HCT116 (cell line): ENCODE measurements around the gene B4GALNT2. TPM values are rescaled to one million over a fixed set of nuclear protein-coding genes. Genes with fewer than 3 reads are reported as not detected.

ENCODE experiments used
- ATAC-seq: fragments of 200-7000 bp; cut with Tn5 transposase; 2 replicates; pipeline ENCODE4 v1.9.1; 2020; ENCODE audit warnings: mild to moderate bottlenecking, moderate library complexity
- BruUV-seq: library from RNA; stranded (reverse); fragments of 400-500 nt; replicated peaks from 2 replicates; lab custom pipeline; 2021; lab: Mats Ljungman, UMichigan
- CTCF ChIA-PET: fragments of 300-600 bp; sonication (Branson Sonifier 250); formaldehyde crosslinking; loops from one replicate; lab custom pipeline; 2021; ENCODE audit warnings: antibody characterized with exemption; lab: Charles Lee
- POLR2A ChIA-PET: fragments of 300-600, 350-600 bp; sonication (Branson Sonifier 250); formaldehyde crosslinking; loops from one replicate; lab custom pipeline; 2021; ENCODE audit warnings: antibody characterized with exemption; lab: Charles Lee
- RAD21 ChIA-PET, 2 experiments: fragments of 300-600 bp; sonication (Branson Sonifier 250); formaldehyde crosslinking; loops; one replicate each; lab custom pipeline; 2023; ENCODE audit warnings: low total read pairs in 2 of 2; ENCODE audit not compliant: uncharacterized antibody in 2 of 2, unreplicated experiment in 2 of 2, low non-redundant PET in 1 of 2; lab: Charles Lee
- DNase-seq: peaks from one replicate; pipeline ENCODE4 v3.0.0-alpha.2; 2010; ENCODE audit warnings: low read depth, low spot score
- H2AFZ ChIP-seq: fragments of 200-600 bp; shearing (Covaris generic), sonication (generic); 2 replicates; pipeline ENCODE4 v1.6.1; 2017; ENCODE audit warnings: low read depth, mixed run types, mixed read lengths, antibody characterized with exemption, low read length; ENCODE audit not compliant: poor library complexity, severe bottlenecking
- H3K27ac ChIP-seq: 2 replicates; pipeline ENCODE4 v1.5.1; 2012; ENCODE audit warnings: low read depth, low read length
- H3K27me3 ChIP-seq: fragments of 200-600 bp; sonication (generic); 2 replicates; pipeline ENCODE4 v1.6.1; 2016; ENCODE audit warnings: mixed run types, low read length, mixed read lengths; ENCODE audit not compliant: insufficient read depth
- H3K36me3 ChIP-seq, 2 experiments: fragments of 200-500 bp in 1 of 2; fragments of 200-600 bp in 1 of 2; sonication (Bioruptor generic) in 1 of 2; sonication (generic) in 1 of 2; 2 replicates each; pipeline versions ENCODE4 v1.5.1 to v1.6.1; 2014 to 2016; ENCODE audit warnings: low read length in 2 of 2, inconsistent platforms in 1 of 2, mixed read lengths in 1 of 2, mixed run types in 1 of 2; ENCODE audit not compliant: insufficient read depth in 2 of 2, control insufficient read depth in 1 of 2
- H3K4me1 ChIP-seq, 2 experiments: fragments of 200-600 bp in 1 of 2; sonication (generic) in 1 of 2; 2 replicates each; pipeline versions ENCODE4 v1.5.1 to v1.6.1; 2012 to 2017; ENCODE audit warnings: low read length in 2 of 2, inconsistent platforms in 1 of 2, mild to moderate bottlenecking in 1 of 2, mixed read lengths in 1 of 2, mixed run types in 1 of 2, moderate library complexity in 1 of 2; ENCODE audit not compliant: insufficient read depth in 2 of 2, control insufficient read depth in 1 of 2
- H3K4me2 ChIP-seq: fragments of 200-600 bp; sonication (generic); 2 replicates; pipeline ENCODE4 v1.6.1; 2017; ENCODE audit warnings: mixed run types, low read length, mixed read lengths
- H3K4me3 ChIP-seq, 2 experiments: fragments of 200-600 bp in 1 of 2; sonication (generic) in 1 of 2; replicated peaks in 1 of 2; 2 replicates each; pipeline ENCODE4 v1.5.1; 2011 to 2016; ENCODE audit warnings: low read length in 2 of 2, control low read depth in 1 of 2, low read depth in 1 of 2, mild to moderate bottlenecking in 1 of 2, mixed read lengths in 1 of 2, mixed run types in 1 of 2
- H3K79me2 ChIP-seq: fragments of 200-600 bp; sonication (generic); 2 replicates; pipeline ENCODE4 v1.6.1; 2017; ENCODE audit warnings: mild to moderate bottlenecking, mixed run types, low read length, moderate library complexity, mixed read lengths; ENCODE audit not compliant: insufficient read depth
- H3K9ac ChIP-seq: fragments of 200-600 bp; sonication (generic); 2 replicates; pipeline ENCODE4 v1.6.1; 2016; ENCODE audit warnings: low read length, mixed read lengths
- H3K9me2 ChIP-seq: fragments of 200-600 bp; sonication (generic), shearing (Covaris generic); 2 replicates; pipeline ENCODE4 v1.6.1; 2017; ENCODE audit warnings: mixed run types, mild to moderate bottlenecking, moderate library complexity; ENCODE audit not compliant: insufficient read depth
- H3K9me3 ChIP-seq, 2 experiments: fragments of 200-500 bp in 1 of 2; fragments of 200-600 bp in 1 of 2; sonication (Bioruptor generic) in 1 of 2; sonication (generic) in 1 of 2; 2 replicates each; pipeline ENCODE4 v1.6.1; 2014 to 2017; ENCODE audit warnings: low read length in 2 of 2, mixed read lengths in 2 of 2, inconsistent platforms in 1 of 2, low read depth in 1 of 2, mild to moderate bottlenecking in 1 of 2, mixed run types in 1 of 2, moderate library complexity in 1 of 2; ENCODE audit not compliant: control insufficient read depth in 1 of 2, insufficient read depth in 1 of 2
- H4K20me1 ChIP-seq: fragments of 200-600 bp; sonication (generic), shearing (Covaris generic); 2 replicates; pipeline ENCODE4 v1.6.1; 2017; ENCODE audit warnings: mixed run types, mild to moderate bottlenecking, moderate library complexity; ENCODE audit not compliant: insufficient read depth
- CBX3 ChIP-seq: IDR thresholded peaks from 2 replicates; pipeline ENCODE4 v1.6.1; 2012; ENCODE audit warnings: low read depth
- ELF1 ChIP-seq: IDR thresholded peaks from 2 replicates; pipeline ENCODE4 v1.6.1; 2012; ENCODE audit warnings: low read depth, borderline replicate concordance
- FOSL1 ChIP-seq: IDR thresholded peaks from 2 replicates; pipeline ENCODE4 v1.6.1; 2012; ENCODE audit warnings: low read depth
- JUND ChIP-seq: IDR thresholded peaks from 2 replicates; pipeline ENCODE4 v1.6.1; 2012
- POLR2A ChIP-seq: IDR thresholded peaks from 2 replicates; pipeline ENCODE4 v1.7.0; 2011; ENCODE audit warnings: borderline replicate concordance; ENCODE audit not compliant: insufficient read depth, insufficient read length; ENCODE audit errors: extremely low read depth
- POLR2AphosphoS5 ChIP-seq: IDR thresholded peaks from 2 replicates; pipeline ENCODE4 v1.6.1; 2011; ENCODE audit warnings: mild to moderate bottlenecking, low read depth, low read length, moderate library complexity
- YY1 ChIP-seq: IDR thresholded peaks from 2 replicates; pipeline ENCODE4 v1.6.1; 2011; ENCODE audit warnings: low read length, low read depth, moderate library complexity, mild to moderate bottlenecking; ENCODE audit not compliant: insufficient replicate concordance; ENCODE audit errors: extremely low read depth
- intact Hi-C: fragments of 100-400 bp; cut with micrococcal nuclease; formaldehyde crosslinking; loops from 2 replicates; pipeline ENCODE4 v1.10.0; 2022
- total RNA-seq: library from RNA; stranded (reverse); gene quantifications from one replicate; pipeline ENCODE4 v1.2.1, GENCODE V29; 2021; ENCODE audit not compliant: unreplicated experiment
- TF ChIP-seq, protein P1 (sequence below): IDR thresholded peaks from 2 replicates; pipeline ENCODE4 v1.6.1; 2012
- TF ChIP-seq, protein P2 (sequence below): IDR thresholded peaks from 2 replicates; pipeline ENCODE4 v1.6.1; 2012
- TF ChIP-seq, protein P3 (sequence below), 3 experiments: fragments of 200-600 bp in 1 of 3; sonication (generic) in 1 of 3; IDR thresholded peaks in 2 of 3; conservative IDR thresholded peaks in 1 of 3; 2 replicates each; pipeline ENCODE4 v1.5.1; 2012 to 2017; ENCODE audit warnings: low read depth in 2 of 3, low read length in 2 of 3, antibody characterized with exemption in 1 of 3, borderline replicate concordance in 1 of 3, control low read depth in 1 of 3, mild to moderate bottlenecking in 1 of 3, mixed read lengths in 1 of 3, mixed run types in 1 of 3, moderate library complexity in 1 of 3; ENCODE audit not compliant: insufficient read depth in 1 of 3

The B4GALNT2 gene
- total RNA-seq, 1 experiment from 2014 or later, result not detected

DNA sequence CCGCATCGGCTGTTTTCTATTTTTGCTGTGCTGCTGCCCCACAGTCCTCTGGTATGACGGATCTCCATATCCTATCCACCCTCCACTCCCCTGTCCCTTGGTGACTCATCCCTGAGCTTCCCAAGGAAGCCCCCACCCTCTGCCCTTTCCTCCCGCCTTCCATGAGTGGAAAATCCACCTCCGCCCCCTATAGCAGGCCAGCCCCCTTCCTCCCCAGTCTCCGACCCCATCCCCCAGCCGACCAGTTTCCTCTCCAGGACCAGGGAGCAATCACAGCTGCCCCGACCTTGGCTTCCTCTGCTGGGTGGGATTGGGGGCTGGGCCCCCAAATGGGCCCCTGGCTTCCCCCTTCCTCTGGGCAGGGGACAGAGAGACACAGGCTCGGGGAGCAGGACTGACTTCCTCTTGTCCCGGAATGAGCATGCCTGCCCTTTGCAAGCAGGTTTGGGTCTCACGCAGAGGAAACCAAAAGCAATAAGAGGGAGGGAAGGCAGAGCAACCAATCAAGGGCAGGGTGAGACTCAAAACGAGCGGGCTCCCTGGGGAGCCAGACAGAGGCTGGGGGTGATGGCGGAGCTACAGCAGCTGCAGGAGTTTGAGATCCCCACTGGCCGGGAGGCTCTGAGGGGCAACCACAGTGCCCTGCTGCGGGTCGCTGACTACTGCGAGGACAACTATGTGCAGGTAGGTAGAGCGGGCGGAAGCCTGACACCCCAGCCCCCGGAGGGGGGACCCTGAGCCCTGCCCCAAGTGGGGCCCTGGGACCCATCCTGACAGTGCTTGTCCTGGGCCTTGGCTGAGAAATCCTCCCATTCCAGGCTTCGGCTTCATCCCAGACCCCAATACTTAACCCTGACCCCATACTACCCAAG is 77.8 kb downstream of the B4GALNT2 start, which contains the start of the genes ABI3 and GNGT2:
ABI3 (plus strand) TSS at position 550 of the 872 bp plus-strand sequence; CDS start at position 568, 18 bp downstream.
GNGT2 (minus strand) TSS at position 417 of the 872 bp plus-strand sequence. CDS start 3,152 bp downstream, outside the sequence.
- Histone ChIP-seq H3K9me2 (no peaks in the 10 kb centered on the region), H3K4me2 (peak within 1 kb of the TSS; percentile 15; the same call in 1 of the 2 replicates), H3K27ac (no peak within 1 kb of the TSS), H3K9me3 (no peaks in the 10 kb centered on the region), H2AFZ (no peak within 1 kb of the TSS), H3K4me3 (no peak within 1 kb of the TSS), H4K20me1 (no peaks in the 10 kb centered on the region)
- BruUV-seq, result no TSS peak
- TF ChIP-seq, protein P1, sequence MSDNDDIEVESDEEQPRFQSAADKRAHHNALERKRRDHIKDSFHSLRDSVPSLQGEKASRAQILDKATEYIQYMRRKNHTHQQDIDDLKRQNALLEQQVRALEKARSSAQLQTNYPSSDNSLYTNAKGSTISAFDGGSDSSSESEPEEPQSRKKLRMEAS, result no peak
- TF ChIP-seq, protein P2, sequence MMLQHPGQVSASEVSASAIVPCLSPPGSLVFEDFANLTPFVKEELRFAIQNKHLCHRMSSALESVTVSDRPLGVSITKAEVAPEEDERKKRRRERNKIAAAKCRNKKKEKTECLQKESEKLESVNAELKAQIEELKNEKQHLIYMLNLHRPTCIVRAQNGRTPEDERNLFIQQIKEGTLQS, result no peak
- no peak for TF ChIP-seq POLR2AphosphoS5
- TF ChIP-seq YY1, result no peak
- TF ChIP-seq, protein P3, sequence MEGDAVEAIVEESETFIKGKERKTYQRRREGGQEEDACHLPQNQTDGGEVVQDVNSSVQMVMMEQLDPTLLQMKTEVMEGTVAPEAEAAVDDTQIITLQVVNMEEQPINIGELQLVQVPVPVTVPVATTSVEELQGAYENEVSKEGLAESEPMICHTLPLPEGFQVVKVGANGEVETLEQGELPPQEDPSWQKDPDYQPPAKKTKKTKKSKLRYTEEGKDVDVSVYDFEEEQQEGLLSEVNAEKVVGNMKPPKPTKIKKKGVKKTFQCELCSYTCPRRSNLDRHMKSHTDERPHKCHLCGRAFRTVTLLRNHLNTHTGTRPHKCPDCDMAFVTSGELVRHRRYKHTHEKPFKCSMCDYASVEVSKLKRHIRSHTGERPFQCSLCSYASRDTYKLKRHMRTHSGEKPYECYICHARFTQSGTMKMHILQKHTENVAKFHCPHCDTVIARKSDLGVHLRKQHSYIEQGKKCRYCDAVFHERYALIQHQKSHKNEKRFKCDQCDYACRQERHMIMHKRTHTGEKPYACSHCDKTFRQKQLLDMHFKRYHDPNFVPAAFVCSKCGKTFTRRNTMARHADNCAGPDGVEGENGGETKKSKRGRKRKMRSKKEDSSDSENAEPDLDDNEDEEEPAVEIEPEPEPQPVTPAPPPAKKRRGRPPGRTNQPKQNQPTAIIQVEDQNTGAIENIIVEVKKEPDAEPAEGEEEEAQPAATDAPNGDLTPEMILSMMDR (IDR thresholded peaks at IDR 0.05 in 2 of 3, conservative IDR thresholded peaks at IDR 0.05 in 1 of 3; ENCODE audit: borderline replicate concordance in 1 of 3, insufficient read depth in 1 of 3, low read depth in 2 of 3, low read length in 2 of 3), result no peak
- no peak for TF ChIP-seq ELF1
- no peak for TF ChIP-seq JUND
- TF ChIP-seq FOSL1, result no peak
- no peak for TF ChIP-seq POLR2A
- no peak for TF ChIP-seq CBX3
- TF ChIP-seq, all 23 proteins: peak for 0
- Histone ChIP-seq H3K4me1 (peaks cover 0 to 11% of the 10 kb centered on the region in 2 experiments; a peak in 2 of 4 replicates), H3K36me3 (no peaks in the 10 kb centered on the region), H3K9ac (no peak within 1 kb of the TSS), H3K27me3 (peaks cover 4% of the 10 kb centered on the region; the same call in 1 of the 2 replicates), H3K79me2 (no peaks in the 10 kb centered on the region)
- intact Hi-C loops, result no loop called here
- DNase-seq, result no peak
- ChIA-PET RAD21 (no interaction called here), CTCF (no interaction called here), POLR2A (no interaction called here)
- ATAC-seq, result no peak
